ENCODE data around the gene FAM156A.
"Not testable (repeated sequence)": the region's sequence is repeated elsewhere in the genome, so short reads cannot be mapped to it uniquely, and the experiment has no call there.

- not testable (repeated sequence) for TF ChIP-seq MXI1 (IDR thresholded peaks at IDR 0.05; ENCODE audit: low read depth, low read length); SIN3A (IDR thresholded peaks at IDR 0.05; ENCODE audit: borderline replicate concordance, low read depth, low read length); YY1 (IDR thresholded peaks at IDR 0.05; ENCODE audit: low read depth); CHD2 (IDR thresholded peaks at IDR 0.05; ENCODE audit: low read length, partially characterized antibody); RAD21 (IDR thresholded peaks at IDR 0.05; ENCODE audit: low read length); RCOR1 (IDR thresholded peaks at IDR 0.05; ENCODE audit: low read length); SMC3 (IDR thresholded peaks at IDR 0.05; ENCODE audit: low read depth, low read length); FOXJ3 (CRISPR knock-in tag; IDR thresholded peaks at IDR 0.05)
- TF ChIP-seq, protein P1, sequence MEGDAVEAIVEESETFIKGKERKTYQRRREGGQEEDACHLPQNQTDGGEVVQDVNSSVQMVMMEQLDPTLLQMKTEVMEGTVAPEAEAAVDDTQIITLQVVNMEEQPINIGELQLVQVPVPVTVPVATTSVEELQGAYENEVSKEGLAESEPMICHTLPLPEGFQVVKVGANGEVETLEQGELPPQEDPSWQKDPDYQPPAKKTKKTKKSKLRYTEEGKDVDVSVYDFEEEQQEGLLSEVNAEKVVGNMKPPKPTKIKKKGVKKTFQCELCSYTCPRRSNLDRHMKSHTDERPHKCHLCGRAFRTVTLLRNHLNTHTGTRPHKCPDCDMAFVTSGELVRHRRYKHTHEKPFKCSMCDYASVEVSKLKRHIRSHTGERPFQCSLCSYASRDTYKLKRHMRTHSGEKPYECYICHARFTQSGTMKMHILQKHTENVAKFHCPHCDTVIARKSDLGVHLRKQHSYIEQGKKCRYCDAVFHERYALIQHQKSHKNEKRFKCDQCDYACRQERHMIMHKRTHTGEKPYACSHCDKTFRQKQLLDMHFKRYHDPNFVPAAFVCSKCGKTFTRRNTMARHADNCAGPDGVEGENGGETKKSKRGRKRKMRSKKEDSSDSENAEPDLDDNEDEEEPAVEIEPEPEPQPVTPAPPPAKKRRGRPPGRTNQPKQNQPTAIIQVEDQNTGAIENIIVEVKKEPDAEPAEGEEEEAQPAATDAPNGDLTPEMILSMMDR (IDR thresholded peaks at IDR 0.05): not testable (repeated sequence)
- TF ChIP-seq, protein P2, sequence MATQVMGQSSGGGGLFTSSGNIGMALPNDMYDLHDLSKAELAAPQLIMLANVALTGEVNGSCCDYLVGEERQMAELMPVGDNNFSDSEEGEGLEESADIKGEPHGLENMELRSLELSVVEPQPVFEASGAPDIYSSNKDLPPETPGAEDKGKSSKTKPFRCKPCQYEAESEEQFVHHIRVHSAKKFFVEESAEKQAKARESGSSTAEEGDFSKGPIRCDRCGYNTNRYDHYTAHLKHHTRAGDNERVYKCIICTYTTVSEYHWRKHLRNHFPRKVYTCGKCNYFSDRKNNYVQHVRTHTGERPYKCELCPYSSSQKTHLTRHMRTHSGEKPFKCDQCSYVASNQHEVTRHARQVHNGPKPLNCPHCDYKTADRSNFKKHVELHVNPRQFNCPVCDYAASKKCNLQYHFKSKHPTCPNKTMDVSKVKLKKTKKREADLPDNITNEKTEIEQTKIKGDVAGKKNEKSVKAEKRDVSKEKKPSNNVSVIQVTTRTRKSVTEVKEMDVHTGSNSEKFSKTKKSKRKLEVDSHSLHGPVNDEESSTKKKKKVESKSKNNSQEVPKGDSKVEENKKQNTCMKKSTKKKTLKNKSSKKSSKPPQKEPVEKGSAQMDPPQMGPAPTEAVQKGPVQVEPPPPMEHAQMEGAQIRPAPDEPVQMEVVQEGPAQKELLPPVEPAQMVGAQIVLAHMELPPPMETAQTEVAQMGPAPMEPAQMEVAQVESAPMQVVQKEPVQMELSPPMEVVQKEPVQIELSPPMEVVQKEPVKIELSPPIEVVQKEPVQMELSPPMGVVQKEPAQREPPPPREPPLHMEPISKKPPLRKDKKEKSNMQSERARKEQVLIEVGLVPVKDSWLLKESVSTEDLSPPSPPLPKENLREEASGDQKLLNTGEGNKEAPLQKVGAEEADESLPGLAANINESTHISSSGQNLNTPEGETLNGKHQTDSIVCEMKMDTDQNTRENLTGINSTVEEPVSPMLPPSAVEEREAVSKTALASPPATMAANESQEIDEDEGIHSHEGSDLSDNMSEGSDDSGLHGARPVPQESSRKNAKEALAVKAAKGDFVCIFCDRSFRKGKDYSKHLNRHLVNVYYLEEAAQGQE (IDR thresholded peaks at IDR 0.05; ENCODE audit: low read depth, low read length): not testable (repeated sequence)
Observed at GRCh38 chrX:52958113-52958959, at the start of gene FAM156A.

All from SK-N-SH (cell line).